ENCODE results near the gene MCCC2.

Gene MCCC2

GRCh38 chr5:71677977-71678376, 90.8 kb downstream of the MCCC2 start:
- TF ChIP-seq CTCF (IDR thresholded peaks at IDR 0.05; ENCODE audit: insufficient read depth, low read length, missing control alignments): no peak
- DNase-seq (ENCODE audit: low read depth, low spot score): no peak
- POLR2A ChIA-PET: no interaction called here
- H3K4me3 ChIP-seq (ENCODE audit: low read depth, low read length): no peak overlapping the region
- CTCF ChIA-PET: no interaction called here

- no peak for TF ChIP-seq CTCF (IDR thresholded peaks at IDR 0.05; ENCODE audit: insufficient read depth, low read length, missing control alignments)
- no peak for DNase-seq (ENCODE audit: low read depth, low spot score)
- CTCF ChIA-PET: no interaction called here
- no peak overlapping the region for H3K4me3 ChIP-seq (ENCODE audit: low read depth, low read length)
- POLR2A ChIA-PET: no interaction called here
These were observed 92.6 kb downstream of the MCCC2 start for GRCh38 chr5:71679714-71680113.

GRCh38 chr5:71680510-71680909, 93.4 kb downstream of the MCCC2 start:
- DNase-seq (ENCODE audit: low read depth, low spot score): no peak
- ChIA-PET CTCF (no interaction called here), POLR2A (no interaction called here)
- no peak overlapping the region for H3K4me3 ChIP-seq (ENCODE audit: low read depth, low read length)
- TF ChIP-seq CTCF (IDR thresholded peaks at IDR 0.05; ENCODE audit: insufficient read depth, low read length, missing control alignments): no peak

- DNase-seq (ENCODE audit: low read depth, low spot score): no peak
- POLR2A ChIA-PET: no interaction called here
- TF ChIP-seq CTCF (IDR thresholded peaks at IDR 0.05; ENCODE audit: insufficient read depth, low read length, missing control alignments): no peak
- CTCF ChIA-PET: no interaction called here
- no peak overlapping the region for H3K4me3 ChIP-seq (ENCODE audit: low read depth, low read length)
These were observed 94.2 kb downstream of the MCCC2 start for GRCh38 chr5:71681296-71681695.

GRCh38 chr5:71684309-71684708, 97.2 kb downstream of the MCCC2 start:
- POLR2A ChIA-PET: no interaction called here
- H3K4me3 ChIP-seq (ENCODE audit: low read depth, low read length): no peak overlapping the region
- no peak for DNase-seq (ENCODE audit: low read depth, low spot score)
- no peak for TF ChIP-seq CTCF (IDR thresholded peaks at IDR 0.05; ENCODE audit: insufficient read depth, low read length, missing control alignments)
- CTCF ChIA-PET: no interaction called here

GRCh38 chr5:71693828-71694427, 106.8 kb downstream of the MCCC2 start:
- no peak overlapping the region for H3K4me3 ChIP-seq (ENCODE audit: low read depth, low read length)
- no peak for TF ChIP-seq CTCF (IDR thresholded peaks at IDR 0.05; ENCODE audit: insufficient read depth, low read length, missing control alignments)
- no peak for DNase-seq (ENCODE audit: low read depth, low spot score)
- CTCF ChIA-PET: no interaction called here
- POLR2A ChIA-PET: no interaction called here

All from AG04449 (cell line).